Neural progenitor cell (in vitro differentiated cells): ENCODE measurements around the gene EVA1A. TPM values are rescaled to one million over a fixed set of nuclear protein-coding genes. Genes with fewer than 3 reads are reported as not detected.

Experiments used
- DNase-seq: peaks from one replicate; pipeline ENCODE4 v3.0.0-alpha.2; 2016; ENCODE audit warnings: low spot score
- H2AFZ ChIP-seq: fragments of 200-600 bp; sonication (generic); replicated peaks from 2 replicates; pipeline ENCODE4 v1.6.1; 2016; ENCODE audit warnings: antibody characterized with exemption
- H3F3A ChIP-seq: fragments of 200-600 bp; sonication (generic); 2 replicates; pipeline ENCODE4 v1.6.1; 2016; ENCODE audit warnings: antibody characterized with exemption, low read depth
- H3K27ac ChIP-seq: fragments of 200-600 bp; sonication (generic); 2 replicates; pipeline ENCODE4 v1.5.1; 2016; ENCODE audit warnings: mild to moderate bottlenecking
- H3K27me3 ChIP-seq: fragments of 200-600 bp; sonication (generic); 2 replicates; pipeline ENCODE4 v1.6.1; 2016; ENCODE audit warnings: mild to moderate bottlenecking, moderate library complexity
- H3K36me3 ChIP-seq: fragments of 200-600 bp; sonication (generic); 2 replicates; pipeline ENCODE4 v1.5.1; 2016
- H3K4me1 ChIP-seq: fragments of 200-600 bp; sonication (generic); 2 replicates; pipeline ENCODE4 v1.6.1; 2016; ENCODE audit warnings: mixed run types
- H3K4me2 ChIP-seq: fragments of 200-600 bp; sonication (generic); 2 replicates; pipeline ENCODE4 v1.6.1; 2016
- H3K4me3 ChIP-seq: fragments of 200-600 bp; sonication (generic); 2 replicates; pipeline ENCODE4 v1.5.1; 2016
- H3K79me2 ChIP-seq: fragments of 200-600 bp; sonication (generic); 2 replicates; pipeline ENCODE4 v1.6.1; 2016; ENCODE audit warnings: low read depth
- H3K9ac ChIP-seq: fragments of 200-600 bp; sonication (generic); 2 replicates; pipeline ENCODE4 v1.6.1; 2016
- H3K9me3 ChIP-seq: fragments of 200-600 bp; sonication (generic); 2 replicates; pipeline ENCODE4 v1.5.1; 2016; ENCODE audit warnings: low read depth
- H4K20me1 ChIP-seq: fragments of 200-600 bp; sonication (generic); 2 replicates; pipeline ENCODE4 v1.6.1; 2016; ENCODE audit warnings: low read depth
- H3K27ac Mint-ChIP-seq: 3 replicates; pipeline ENCODE4 v1.8.0; 2021; ENCODE audit warnings: mixed read lengths
- H3K27me3 Mint-ChIP-seq: 2 replicates; pipeline ENCODE4 v1.8.0; 2022; ENCODE audit warnings: low read depth, mild to moderate bottlenecking, inconsistent platforms, moderate library complexity, mixed read lengths; ENCODE audit not compliant: insufficient read depth
- H3K36me3 Mint-ChIP-seq: 3 replicates; pipeline ENCODE4 v1.8.0; 2021; ENCODE audit warnings: mixed read lengths
- H3K4me1 Mint-ChIP-seq: 3 replicates; pipeline ENCODE4 v1.8.0; 2021; ENCODE audit warnings: mixed read lengths
- H3K4me3 Mint-ChIP-seq: 3 replicates; pipeline ENCODE4 v1.8.0; 2021; ENCODE audit warnings: mild to moderate bottlenecking, moderate library complexity, mixed read lengths
- H3K9me3 Mint-ChIP-seq: 3 replicates; pipeline ENCODE4 v1.8.0; 2020; ENCODE audit warnings: mixed read lengths
- EZH2 ChIP-seq: fragments of 200-600 bp; sonication (generic); IDR thresholded peaks from 2 replicates; pipeline ENCODE4 v1.6.1; 2017; ENCODE audit warnings: antibody characterized with exemption, mild to moderate bottlenecking, moderate library complexity
- EZH2phosphoT487 ChIP-seq: fragments of 200-600 bp; sonication (generic); IDR thresholded peaks from 2 replicates; pipeline ENCODE4 v1.6.1; 2017; ENCODE audit warnings: antibody characterized with exemption
- total RNA-seq: library from RNA; depleted of rRNA; stranded (reverse); fragments of >200 nt; gene quantifications from 2 replicates; pipeline ENCODE4 v1.2.3, GENCODE V29; 2015; ENCODE audit warnings: low replicate concordance
- TF ChIP-seq, protein P1 (sequence below): fragments of 200-600 bp; sonication (generic); IDR thresholded peaks from 2 replicates; pipeline ENCODE4 v1.5.1; 2017; ENCODE audit warnings: antibody characterized with exemption, mild to moderate bottlenecking

EVA1A gene
- total RNA-seq, 1 donor from 2014 or later = 2.8 TPM

DNA sequence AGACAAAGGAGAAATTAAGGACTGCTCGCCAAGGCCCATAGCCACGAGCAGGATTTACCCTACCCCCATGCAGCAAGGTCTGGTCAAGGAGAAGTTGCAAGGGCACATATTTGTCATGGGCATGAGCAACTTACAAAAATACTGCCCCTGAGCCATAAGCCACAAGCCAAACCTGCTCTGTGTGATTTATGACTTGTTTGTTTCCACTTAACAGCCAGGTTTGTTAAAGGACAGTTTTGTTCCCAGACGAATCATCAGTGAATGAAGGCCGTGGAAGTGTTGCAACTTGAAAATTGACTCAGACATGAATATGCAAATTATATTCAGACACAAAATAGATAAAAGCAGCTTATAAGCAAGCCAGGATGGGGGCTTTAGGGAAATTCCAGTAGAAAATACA lies 31.3 kb upstream of the EVA1A start:
- no peaks in the 10 kb centered on the region for H3K9me3 ChIP-seq
- H3K4me3 ChIP-seq = no peak overlapping the region
- no peaks in the 10 kb centered on the region for H3K27me3 ChIP-seq
- H3K36me3 Mint-ChIP-seq = no peaks in the 10 kb centered on the region
- H3K27ac ChIP-seq = no peak overlapping the region
- no peaks in the 10 kb centered on the region for H3K36me3 ChIP-seq
- no peak overlapping the region for H3K4me2 ChIP-seq
- no peak for DNase-seq
- H3K9ac ChIP-seq = no peak overlapping the region
- no peak overlapping the region for H3K4me3 Mint-ChIP-seq
- H3K27ac Mint-ChIP-seq = no peak overlapping the region
- H3K27me3 Mint-ChIP-seq = peaks cover 4% of the 10 kb centered on the region
- H4K20me1 ChIP-seq = no peaks in the 10 kb centered on the region
- peaks cover 4% of the 10 kb centered on the region for H3K9me3 Mint-ChIP-seq
- H3K79me2 ChIP-seq = no peaks in the 10 kb centered on the region
- H3K4me1 Mint-ChIP-seq = peaks cover 9% of the 10 kb centered on the region
- TF ChIP-seq EZH2phosphoT487 = no peak
- no peak for TF ChIP-seq EZH2
- TF ChIP-seq, protein P1, sequence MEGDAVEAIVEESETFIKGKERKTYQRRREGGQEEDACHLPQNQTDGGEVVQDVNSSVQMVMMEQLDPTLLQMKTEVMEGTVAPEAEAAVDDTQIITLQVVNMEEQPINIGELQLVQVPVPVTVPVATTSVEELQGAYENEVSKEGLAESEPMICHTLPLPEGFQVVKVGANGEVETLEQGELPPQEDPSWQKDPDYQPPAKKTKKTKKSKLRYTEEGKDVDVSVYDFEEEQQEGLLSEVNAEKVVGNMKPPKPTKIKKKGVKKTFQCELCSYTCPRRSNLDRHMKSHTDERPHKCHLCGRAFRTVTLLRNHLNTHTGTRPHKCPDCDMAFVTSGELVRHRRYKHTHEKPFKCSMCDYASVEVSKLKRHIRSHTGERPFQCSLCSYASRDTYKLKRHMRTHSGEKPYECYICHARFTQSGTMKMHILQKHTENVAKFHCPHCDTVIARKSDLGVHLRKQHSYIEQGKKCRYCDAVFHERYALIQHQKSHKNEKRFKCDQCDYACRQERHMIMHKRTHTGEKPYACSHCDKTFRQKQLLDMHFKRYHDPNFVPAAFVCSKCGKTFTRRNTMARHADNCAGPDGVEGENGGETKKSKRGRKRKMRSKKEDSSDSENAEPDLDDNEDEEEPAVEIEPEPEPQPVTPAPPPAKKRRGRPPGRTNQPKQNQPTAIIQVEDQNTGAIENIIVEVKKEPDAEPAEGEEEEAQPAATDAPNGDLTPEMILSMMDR = no peak
- no peaks in the 10 kb centered on the region for H3K4me1 ChIP-seq
- no peaks in the 10 kb centered on the region for H3F3A ChIP-seq
- no peak overlapping the region for H2AFZ ChIP-seq

DNA sequence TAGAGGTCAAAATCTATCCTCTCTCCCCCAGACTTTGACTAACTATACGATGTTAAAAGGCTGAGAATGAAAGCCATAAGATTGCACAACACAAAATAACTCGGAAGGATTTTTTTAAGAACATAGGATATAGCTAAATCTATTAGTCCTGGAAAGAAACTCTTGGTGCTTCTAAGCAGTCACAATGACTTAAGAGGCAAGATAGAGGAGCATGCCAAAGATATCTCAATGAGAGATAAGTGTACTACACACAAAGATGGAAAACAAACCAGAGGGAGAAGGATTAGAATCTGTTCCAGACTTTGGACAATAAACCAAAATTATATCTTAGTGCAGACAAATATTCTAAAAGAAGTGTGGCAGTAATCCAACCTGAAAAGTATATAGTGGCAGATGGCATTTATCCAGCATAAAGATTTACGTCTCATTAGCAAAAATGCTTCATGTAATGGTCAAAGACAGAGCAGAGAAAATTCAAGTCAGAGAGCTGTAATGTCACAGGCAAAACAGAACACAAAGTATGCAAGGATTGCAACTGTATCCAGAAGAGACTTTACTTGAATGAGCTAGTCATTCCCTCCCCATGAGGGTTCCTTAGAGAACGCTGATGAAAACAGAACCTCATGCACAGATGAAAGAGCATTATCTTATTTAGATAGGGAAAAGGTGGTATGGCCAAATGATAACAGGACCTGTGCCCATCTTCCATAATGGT lies 28.8 kb upstream of the EVA1A start:
- H3K36me3 ChIP-seq = no peaks in the 10 kb centered on the region
- no peaks in the 10 kb centered on the region for H3K36me3 Mint-ChIP-seq
- H3K4me2 ChIP-seq = no peak overlapping the region

DNA sequence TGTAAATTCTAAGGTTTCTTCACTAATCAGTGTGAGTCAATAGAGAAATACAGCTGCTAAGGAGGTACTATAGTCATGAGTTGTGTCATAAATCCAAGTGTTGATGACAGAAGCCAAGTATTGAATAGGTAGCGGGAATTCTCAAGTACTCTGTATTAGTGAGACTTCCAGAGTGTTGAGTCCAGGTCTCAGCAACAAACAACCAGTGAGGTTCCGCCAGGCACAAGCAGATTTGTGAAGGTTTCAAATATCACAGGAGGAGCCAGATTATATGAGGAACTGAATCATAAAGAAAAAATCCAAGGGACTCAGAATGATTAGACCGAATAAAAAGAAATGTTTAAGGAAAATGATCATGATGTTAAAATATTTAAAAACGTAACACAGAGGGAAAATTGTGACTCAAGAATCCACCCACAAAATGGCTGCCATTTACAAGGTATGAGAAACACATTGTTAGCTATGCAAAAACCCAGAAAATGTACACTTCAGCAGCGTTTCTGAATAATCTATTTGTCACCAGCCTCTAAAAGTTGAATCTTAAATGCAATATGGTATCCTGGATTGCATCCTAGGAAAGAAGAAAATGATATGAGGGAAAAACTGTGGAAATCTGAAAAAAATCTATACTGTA lies 27.3 kb upstream of the EVA1A start:
- Histone ChIP-seq H3K4me2 (no peak overlapping the region), H3K4me3 (no peak overlapping the region), H4K20me1 (no peaks in the 10 kb centered on the region), H3K9me3 (no peaks in the 10 kb centered on the region), H3K27me3 (no peaks in the 10 kb centered on the region), H3F3A (no peaks in the 10 kb centered on the region), H3K79me2 (no peaks in the 10 kb centered on the region), H2AFZ (peak overlapping the region; percentile 60), H3K4me1 (no peaks in the 10 kb centered on the region), H3K27ac (no peak overlapping the region), H3K36me3 (no peaks in the 10 kb centered on the region), H3K9ac (no peak overlapping the region)
- H3K36me3 Mint-ChIP-seq = no peaks in the 10 kb centered on the region
- no peaks in the 10 kb centered on the region for H3K9me3 Mint-ChIP-seq
- no peaks in the 10 kb centered on the region for H3K4me1 Mint-ChIP-seq
- no peak for DNase-seq
- H3K27me3 Mint-ChIP-seq = peaks cover 4% of the 10 kb centered on the region
- H3K4me3 Mint-ChIP-seq = no peak overlapping the region
- H3K27ac Mint-ChIP-seq = no peak overlapping the region
- TF ChIP-seq, protein P1 = no peak
- TF ChIP-seq EZH2phosphoT487 (no peak), EZH2 (no peak)

More for the DNA sequence above, 28.8 kb upstream of the EVA1A start:
- DNase-seq = no peak
- Histone ChIP-seq H4K20me1 (no peaks in the 10 kb centered on the region), H3K27ac (no peak overlapping the region), H3K9ac (no peak overlapping the region), H3K9me3 (no peaks in the 10 kb centered on the region), H2AFZ (no peak overlapping the region), H3K4me1 (no peaks in the 10 kb centered on the region), H3K27me3 (no peaks in the 10 kb centered on the region), H3K79me2 (no peaks in the 10 kb centered on the region), H3K4me3 (no peak overlapping the region), H3F3A (no peaks in the 10 kb centered on the region)
- Mint-ChIP-seq H3K27me3 (peaks cover 2% of the 10 kb centered on the region), H3K27ac (no peak overlapping the region), H3K4me3 (no peak overlapping the region), H3K4me1 (peaks cover 3% of the 10 kb centered on the region), H3K9me3 (no peaks in the 10 kb centered on the region)
- TF ChIP-seq EZH2 (no peak), EZH2phosphoT487 (no peak)
- TF ChIP-seq, protein P1 = no peak
